Posterior cingulate gyrus (tissue), 11 donors: ENCODE data around the gene AGBL5.

ENCODE experiments used
- DNase-seq, 10 donors: peaks; one replicate each; pipeline versions ENCODE4 v3.0.0 to v3.0.0-alpha.2; 2020 to 2021; ENCODE audit warnings: mixed read lengths in 3 of 10
- intact Hi-C: fragments of 100-400 bp; cut with DNase I; formaldehyde crosslinking; loops from one replicate; pipeline ENCODE4 v1.15.1; 2023

Gene AGBL5

DNA sequence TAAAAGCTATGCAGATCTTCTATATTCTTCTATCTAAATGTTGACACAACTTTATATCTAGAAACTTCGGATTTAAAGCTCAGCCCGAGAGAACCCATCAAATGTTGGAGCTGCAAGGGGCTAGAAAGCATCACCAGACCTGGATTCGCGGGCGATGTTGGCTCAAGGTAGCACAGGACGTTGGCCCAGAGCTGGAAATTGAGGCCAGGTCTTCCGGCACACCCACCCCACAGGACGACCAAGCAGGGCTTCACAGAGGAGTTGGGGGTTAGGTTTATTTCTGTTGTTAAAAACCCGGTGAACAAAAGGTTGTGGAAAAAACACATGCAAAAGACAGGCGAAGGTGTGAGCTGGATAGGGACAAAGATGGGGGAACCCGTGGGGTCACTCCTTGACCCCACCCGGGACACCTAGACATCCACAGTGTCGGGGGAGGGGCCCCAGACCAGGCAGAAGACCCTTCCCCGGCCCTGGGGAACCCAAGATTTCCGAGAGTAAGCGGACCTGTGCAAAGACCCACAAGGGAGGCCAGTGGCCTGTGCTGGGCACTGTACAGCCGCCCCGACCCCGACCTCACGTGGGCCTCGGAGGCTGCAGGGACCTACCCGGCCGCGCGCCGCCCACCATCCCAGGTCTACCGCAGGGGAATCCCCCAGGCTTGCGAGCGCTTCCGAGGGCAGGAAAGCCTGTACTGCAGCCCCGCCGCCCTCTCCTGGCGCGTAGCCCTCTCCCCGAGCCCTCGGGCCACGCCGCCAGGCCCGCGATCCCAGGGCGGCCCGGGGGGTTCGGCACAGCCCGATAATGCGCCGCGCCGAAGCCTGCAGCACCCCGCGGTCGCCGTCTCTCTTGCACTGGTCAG, 1.8 kb upstream of the AGBL5 start:
- intact Hi-C loops, result loop anchor here (2.0 kb wide), 2 partner anchors 17 to 37 kb away; partner anchors contain the start of genes KHK and TMEM214

DNA sequence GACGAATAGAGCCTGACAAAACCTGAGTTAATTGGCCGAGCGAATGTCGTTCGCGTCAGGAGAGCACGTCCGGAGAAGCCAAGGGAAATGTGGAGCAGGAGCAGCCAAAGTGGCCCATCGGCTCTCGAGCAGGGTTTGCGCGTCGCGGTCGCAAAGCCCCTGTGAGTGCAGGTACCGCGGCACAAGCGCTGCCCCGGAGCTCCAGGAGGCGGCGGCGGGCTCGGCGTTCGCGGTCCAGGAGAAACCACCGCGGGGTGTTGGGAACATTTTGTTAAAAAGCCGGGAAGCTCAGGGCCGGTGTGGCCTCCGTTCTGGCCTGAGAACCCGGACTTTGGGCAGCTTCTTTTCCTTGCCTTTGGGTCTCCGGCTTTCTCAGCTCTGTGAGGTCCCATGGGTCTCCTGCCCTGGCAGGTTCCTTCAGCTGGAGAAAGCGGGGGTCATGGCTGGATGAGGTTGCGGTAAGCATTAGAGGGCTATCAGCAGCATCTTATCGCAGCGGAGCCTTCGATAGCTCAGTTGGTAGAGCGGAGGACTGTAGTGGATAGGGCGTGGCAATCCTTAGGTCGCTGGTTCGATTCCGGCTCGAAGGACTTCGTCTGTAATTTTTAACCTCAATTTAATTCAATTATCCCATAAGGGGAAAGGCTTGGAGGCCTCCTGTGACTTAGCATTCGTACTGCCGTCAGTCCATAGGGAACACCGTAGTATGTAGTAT, 1.0 kb upstream of the AGBL5 start:
- intact Hi-C loops, result loop anchor here (2.0 kb wide), 2 partner anchors 18 to 36 kb away; partner anchors contain the start of genes KHK and TMEM214
- DNase-seq, result peak; percentile 89 to 99 (median 93)

More for the DNA sequence above, 1.8 kb upstream of the AGBL5 start:
- peak in 1 of 10 donors; percentile 87 for DNase-seq

DNA sequence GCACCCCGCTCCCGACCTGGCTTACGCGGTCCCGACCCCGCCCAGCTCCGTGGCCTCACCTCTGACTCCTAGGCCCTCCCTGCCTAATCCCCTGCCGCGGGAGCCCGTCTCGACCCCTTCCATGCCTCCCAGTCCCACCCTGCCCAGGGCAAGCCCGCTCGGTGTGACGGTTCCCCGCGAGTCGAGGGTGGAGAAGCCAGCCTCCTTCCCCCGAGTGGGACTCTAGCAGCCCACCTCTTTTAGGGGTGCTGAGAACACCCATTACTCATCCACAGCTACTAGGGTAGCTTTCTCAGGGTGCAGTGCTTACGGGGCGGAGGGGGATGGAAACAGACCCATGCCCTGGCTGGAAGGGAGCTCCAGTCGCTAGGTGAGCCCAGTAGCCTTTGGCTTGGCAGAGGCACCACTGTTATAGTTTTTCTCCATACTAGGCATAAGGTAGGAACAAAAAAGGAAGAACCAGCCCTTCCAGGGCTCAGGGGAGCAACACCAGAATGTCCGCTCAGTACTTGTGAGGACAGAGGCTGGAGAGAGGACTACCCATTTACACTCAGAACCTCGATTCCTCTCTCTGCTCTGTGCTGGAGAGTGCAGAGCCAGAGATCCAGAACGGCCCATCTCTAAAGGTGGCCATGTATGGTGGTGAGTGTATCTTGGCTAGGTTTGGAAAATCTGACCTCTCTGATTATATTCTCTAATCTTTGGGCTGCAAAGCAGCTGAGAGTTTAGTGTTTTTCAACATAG, 606 bp downstream of the AGBL5 start:
- peak in 6 of 10 donors; percentile 11 to 86 (median 53) for DNase-seq
- intact Hi-C loops, result loop anchor here (2.0 kb wide), 2 partner anchors 19 to 35 kb away; partner anchors contain the start of genes KHK and TMEM214

- no peak for DNase-seq
- intact Hi-C loops, result no loop called here
Measured at GRCh38 chr2:27053321-27053720, 1.9 kb downstream of the AGBL5 start.

GRCh38 chr2:27053776-27054175, 2.3 kb downstream of the AGBL5 start:
- intact Hi-C loops, result no loop called here

DNA sequence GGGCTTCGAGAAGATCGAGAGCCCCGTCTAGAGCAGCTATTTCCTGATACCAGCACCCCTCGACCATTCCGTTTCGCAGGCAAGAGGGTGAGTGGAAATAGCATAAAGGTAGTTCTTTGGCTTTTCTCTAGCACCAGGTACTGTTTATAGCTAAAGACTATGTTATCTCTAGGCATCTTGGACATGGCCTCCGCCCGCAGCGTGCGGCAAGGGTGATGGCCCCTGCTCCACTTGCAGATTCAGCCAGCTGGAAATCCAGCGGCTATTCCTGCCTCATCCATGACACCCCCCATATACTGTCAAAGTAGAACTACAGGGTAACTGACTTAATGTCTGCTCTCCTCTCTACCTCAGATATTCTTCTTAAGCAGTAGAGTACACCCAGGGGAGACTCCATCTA, 3.3 kb downstream of the AGBL5 start:
- intact Hi-C loops, result no loop called here
- no peak for DNase-seq

More at GRCh38 chr2:27053776-27054175, 2.3 kb downstream of the AGBL5 start:
- no peak for DNase-seq

DNA sequence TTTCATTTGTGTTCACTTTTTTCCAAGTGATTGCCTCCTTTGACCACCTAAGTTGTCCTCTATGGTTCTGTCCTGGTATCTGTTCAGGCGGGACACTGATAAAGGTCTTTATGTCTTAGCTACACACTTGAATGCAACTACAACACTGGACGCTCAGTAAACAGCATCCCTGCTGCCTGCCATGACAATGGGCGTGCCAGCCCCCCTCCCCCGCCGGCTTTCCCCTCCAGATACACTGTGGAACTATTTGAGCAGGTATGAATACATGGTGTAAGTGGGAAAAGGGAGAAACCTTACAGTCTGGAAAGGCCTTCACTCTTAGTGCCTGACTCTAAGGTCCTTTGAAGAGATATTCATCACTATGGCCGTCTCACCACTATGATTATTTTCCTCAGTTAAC, 5.7 kb downstream of the AGBL5 start:
- intact Hi-C loops, result no loop called here
- DNase-seq, result no peak

DNA sequence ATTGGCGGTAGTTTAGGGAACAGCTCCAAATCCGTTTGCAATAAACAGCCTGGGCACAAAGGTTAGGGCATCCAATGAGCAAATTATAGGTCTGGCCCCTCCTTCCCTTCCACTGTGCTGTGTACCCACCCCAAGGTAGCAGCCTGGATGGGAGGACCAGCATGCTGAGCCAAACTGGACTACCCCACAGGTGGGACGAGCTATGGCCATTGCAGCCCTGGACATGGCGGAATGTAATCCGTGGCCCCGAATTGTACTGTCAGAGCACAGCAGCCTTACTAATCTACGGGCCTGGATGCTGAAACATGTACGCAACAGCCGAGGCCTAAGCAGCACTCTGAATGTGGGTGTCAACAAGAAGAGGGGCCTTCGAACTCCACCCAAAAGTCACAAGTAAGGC, 6.7 kb downstream of the AGBL5 start:
- intact Hi-C loops, result no loop called here
- peak in 1 of 10 donors; percentile 45 for DNase-seq

DNA sequence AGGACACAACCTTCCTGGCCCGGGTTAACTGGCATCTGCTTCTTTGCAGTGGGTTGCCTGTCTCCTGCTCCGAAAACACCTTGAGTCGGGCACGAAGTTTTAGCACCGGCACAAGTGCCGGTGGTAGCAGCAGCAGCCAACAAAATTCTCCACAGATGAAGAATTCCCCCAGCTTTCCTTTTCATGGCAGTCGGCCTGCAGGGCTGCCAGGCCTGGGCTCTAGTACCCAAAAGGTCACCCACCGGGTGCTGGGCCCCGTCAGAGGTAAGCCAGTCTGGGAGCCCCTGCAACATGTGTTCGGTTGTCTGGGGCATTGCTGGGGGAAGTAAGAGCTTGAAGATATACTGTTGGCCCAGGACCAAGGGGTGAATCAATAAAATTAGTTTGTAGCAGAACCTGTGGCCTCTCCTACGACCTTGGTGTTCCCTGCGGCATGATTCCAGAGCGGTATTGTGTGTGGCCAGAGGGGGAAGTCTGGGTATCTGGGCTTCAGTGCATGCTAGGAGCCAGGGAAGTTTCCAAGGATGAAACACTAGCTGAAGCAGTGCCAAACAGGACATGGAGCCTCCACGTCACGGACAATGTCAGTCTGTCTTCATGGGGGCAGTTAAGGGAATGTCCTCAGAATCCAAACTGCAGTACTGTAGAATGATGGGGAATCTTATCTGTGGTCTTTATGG, 7.8 kb downstream of the AGBL5 start:
- intact Hi-C loops, result no loop called here
- no peak for DNase-seq

DNA sequence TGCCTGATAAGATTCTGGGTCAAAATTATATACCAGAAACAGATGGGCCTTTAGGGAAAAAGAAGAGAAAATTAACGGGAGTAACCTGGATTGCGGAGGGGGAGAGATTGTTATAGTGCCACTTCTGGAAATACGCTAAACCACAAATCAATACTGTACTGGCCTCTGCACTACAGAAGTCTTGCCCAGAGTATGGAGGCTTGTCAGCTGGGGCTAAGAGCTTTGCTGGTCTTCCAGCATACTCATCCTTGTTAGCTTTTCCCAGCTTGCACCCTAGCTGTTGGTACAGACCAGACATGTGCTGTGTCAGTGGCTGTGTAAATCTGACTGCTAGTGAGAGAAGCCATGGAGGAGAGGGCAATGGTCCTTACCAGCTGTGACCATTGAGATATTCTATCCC, 8.9 kb downstream of the AGBL5 start:
- DNase-seq, result peak in 1 of 10 donors; percentile 12
- intact Hi-C loops, result no loop called here

DNA sequence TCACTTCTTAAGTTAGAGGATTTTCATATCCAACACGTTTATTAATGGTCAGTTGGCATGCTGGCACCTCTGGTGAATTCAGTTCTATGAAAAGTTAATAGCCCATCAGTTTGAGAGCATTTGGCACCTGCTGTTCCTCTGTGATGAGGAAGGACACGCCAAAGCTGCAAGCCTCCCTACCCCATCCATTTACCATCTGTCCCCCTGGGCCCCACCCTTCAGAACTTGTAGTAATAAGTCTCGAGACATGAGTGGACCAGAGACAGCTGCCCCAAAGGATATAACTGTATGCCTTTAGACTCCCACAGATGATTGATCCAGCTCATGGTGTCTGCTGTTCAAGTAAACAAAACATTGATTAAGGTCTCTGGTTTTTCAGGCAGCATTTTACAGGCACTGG, 13.7 kb downstream of the AGBL5 start:
- peak in 1 of 10 donors; percentile 7 for DNase-seq
- intact Hi-C loops, result no loop called here

DNA sequence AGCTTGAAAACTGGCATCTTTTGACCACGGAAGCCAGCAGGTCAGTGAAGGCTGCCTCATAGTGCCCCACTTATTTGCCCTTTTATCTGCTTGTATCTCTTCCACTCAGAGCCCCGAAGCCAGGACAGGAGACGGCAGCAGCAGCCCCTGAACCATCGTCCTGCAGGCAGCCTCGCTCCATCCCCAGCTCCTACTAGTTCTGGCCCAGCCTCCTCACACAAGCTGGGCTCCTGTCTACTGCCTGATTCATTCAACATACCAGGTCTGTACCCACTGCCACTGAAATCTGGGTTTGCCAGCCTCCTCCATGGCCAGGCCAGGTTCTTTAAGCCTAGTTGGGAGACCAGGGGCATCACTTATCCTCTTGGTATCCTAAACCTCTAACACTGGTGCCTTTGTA, 15.9 kb downstream of the AGBL5 start:
- intact Hi-C loops, result no loop called here
- DNase-seq, result peak in 1 of 10 donors; percentile 27

DNA sequence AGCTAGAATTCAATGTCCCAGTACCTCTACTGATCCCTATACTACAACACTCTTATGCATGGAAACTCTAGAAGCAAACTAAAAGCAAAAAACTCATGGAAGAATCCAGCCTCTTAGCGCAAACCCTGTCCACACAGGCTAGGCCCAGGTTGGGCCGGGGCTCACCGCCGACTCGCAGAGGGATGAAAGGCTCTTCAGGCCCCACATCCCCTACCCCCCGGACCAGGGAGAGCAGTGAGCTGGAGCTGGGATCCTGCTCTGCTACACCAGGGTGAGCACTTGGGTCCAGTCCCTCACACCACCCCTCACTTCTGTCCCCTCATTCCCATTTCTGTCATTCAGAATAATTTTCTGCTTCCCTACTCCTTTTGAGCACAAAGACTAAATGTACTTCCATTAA, 18.0 kb downstream of the AGBL5 start:
- peak in 1 of 10 donors; percentile 33 for DNase-seq
- intact Hi-C loops, result no loop called here

GRCh38 chr2:27069961-27070618, 18.6 kb downstream of the AGBL5 start:
- DNase-seq, result peak in 2 of 10 donors; percentile 26 to 54
- intact Hi-C loops, result no loop called here

GRCh38 chr2:27070653-27071276, 19.3 kb downstream of the AGBL5 start:
- DNase-seq, result peak in 1 of 10 donors; percentile 4
- intact Hi-C loops, result no loop called here

- DNase-seq, result peak; percentile 89 to 99 (median 95)
- intact Hi-C loops, result no loop called here
Measured at GRCh38 chr2:27071277-27071989, 20.0 kb downstream of the AGBL5 start, which contains the start of gene OST4. Gene OST4 (minus strand): TSS chr2:27071654.

GRCh38 chr2:27071990-27072830, 20.7 kb downstream of the AGBL5 start:
- DNase-seq, result peak in 4 of 10 donors; percentile 33 to 90 (median 81)
- intact Hi-C loops, result no loop called here
